H9 (cell line): ENCODE measurements around the gene ZFTA. TPM values are rescaled to one million over a fixed set of nuclear protein-coding genes. Genes with fewer than 3 reads are reported as not detected.

ENCODE experiments used
- DNase-seq: peaks from one replicate; pipeline ENCODE4 v3.0.0-alpha.2; 2017
- H2AFZ ChIP-seq: one replicate; pipeline ENCODE4 v1.6.1; 2013; ENCODE audit warnings: mild to moderate bottlenecking, low read length, control low read depth, moderate library complexity
- H2AK5ac ChIP-seq: 2 replicates; pipeline ENCODE4 v1.6.1; 2013; ENCODE audit warnings: low read length, control low read depth, mixed read lengths; ENCODE audit not compliant: insufficient read length
- H2BK120ac ChIP-seq: one replicate; pipeline ENCODE4 v1.6.1; 2013; ENCODE audit warnings: low read depth, mild to moderate bottlenecking, low read length, control low read depth, inconsistent platforms; ENCODE audit not compliant: poor library complexity, severe bottlenecking
- H2BK12ac ChIP-seq: 2 replicates; pipeline ENCODE4 v1.6.1; 2013; ENCODE audit warnings: low read length, control low read depth, mixed read lengths, low read depth; ENCODE audit not compliant: insufficient read length
- H2BK15ac ChIP-seq: 2 replicates; pipeline ENCODE4 v1.6.1; 2013; ENCODE audit warnings: low read depth, low read length, control low read depth
- H2BK20ac ChIP-seq: one replicate; pipeline ENCODE4 v1.6.1; 2013; ENCODE audit warnings: low read depth, mild to moderate bottlenecking, low read length, control low read depth, inconsistent platforms; ENCODE audit not compliant: poor library complexity, severe bottlenecking
- H2BK5ac ChIP-seq: 2 replicates; pipeline ENCODE4 v1.6.1; 2013; ENCODE audit warnings: low read length, control low read depth, mixed read lengths; ENCODE audit not compliant: insufficient read length
- H3K14ac ChIP-seq: 2 replicates; pipeline ENCODE4 v1.6.1; 2013; ENCODE audit warnings: low read length, control low read depth; ENCODE audit not compliant: insufficient read depth
- H3K18ac ChIP-seq: 2 replicates; pipeline ENCODE4 v1.6.1; 2013; ENCODE audit warnings: low read depth, mild to moderate bottlenecking, mixed read lengths, low read length, control low read depth; ENCODE audit not compliant: insufficient read length
- H3K23ac ChIP-seq: 2 replicates; pipeline ENCODE4 v1.6.1; 2013; ENCODE audit warnings: low read length, control low read depth, mixed read lengths, low read depth; ENCODE audit not compliant: insufficient read length
- H3K23me2 ChIP-seq: 2 replicates; pipeline ENCODE4 v1.6.1; 2013; ENCODE audit warnings: low read depth, mild to moderate bottlenecking, mixed read lengths, low read length, control low read depth; ENCODE audit not compliant: insufficient read length, poor library complexity, severe bottlenecking
- H3K27ac ChIP-seq: 2 replicates; pipeline ENCODE4 v1.5.1; 2013; ENCODE audit warnings: low read length, control low read depth, mixed read lengths, low read depth; ENCODE audit not compliant: insufficient read length
- H3K27me3 ChIP-seq: 2 replicates; pipeline ENCODE4 v1.6.1; 2013; ENCODE audit warnings: low read length, control low read depth, inconsistent platforms; ENCODE audit not compliant: insufficient read depth
- H3K4ac ChIP-seq: 2 replicates; pipeline ENCODE4 v1.6.1; 2013; ENCODE audit warnings: low read depth, mild to moderate bottlenecking, control low read depth, inconsistent platforms, low read length, moderate library complexity
- H3K4me1 ChIP-seq: 2 replicates; pipeline ENCODE4 v1.6.1; 2013; ENCODE audit warnings: low read length, control low read depth, inconsistent platforms; ENCODE audit not compliant: insufficient read depth
- H3K4me2 ChIP-seq: 2 replicates; pipeline ENCODE4 v1.6.1; 2013; ENCODE audit warnings: low read length, control low read depth, mixed read lengths; ENCODE audit not compliant: insufficient read length, insufficient read depth
- H3K56ac ChIP-seq: 2 replicates; pipeline ENCODE4 v1.6.1; 2013; ENCODE audit warnings: low read depth, mild to moderate bottlenecking, mixed read lengths, low read length, control low read depth; ENCODE audit not compliant: insufficient read length
- H3K79me1 ChIP-seq: 2 replicates; pipeline ENCODE4 v1.6.1; 2013; ENCODE audit warnings: low read depth, mild to moderate bottlenecking, moderate library complexity, low read length, control low read depth, inconsistent platforms; ENCODE audit not compliant: insufficient read depth, poor library complexity, severe bottlenecking
- H3K79me2 ChIP-seq: 2 replicates; pipeline ENCODE4 v1.6.1; 2013; ENCODE audit warnings: low read length, control low read depth, inconsistent platforms; ENCODE audit not compliant: insufficient read depth
- H3K9ac ChIP-seq: 2 replicates; pipeline ENCODE4 v1.6.1; 2013; ENCODE audit warnings: low read length, control low read depth, mixed read lengths; ENCODE audit not compliant: insufficient read length; ENCODE audit errors: extremely low read depth
- H3K9me3 ChIP-seq: one replicate; pipeline ENCODE4 v1.6.1; 2013; ENCODE audit warnings: low read depth, low read length, inconsistent platforms; ENCODE audit not compliant: control insufficient read depth
- H3T11ph ChIP-seq: one replicate; pipeline ENCODE4 v1.6.1; 2013; ENCODE audit warnings: mild to moderate bottlenecking, low read length, control low read depth, inconsistent platforms
- H4K20me1 ChIP-seq: one replicate; pipeline ENCODE4 v1.6.1; 2013; ENCODE audit not compliant: control insufficient read depth, insufficient read length, insufficient read depth
- H4K5ac ChIP-seq: 2 replicates; pipeline ENCODE4 v1.6.1; 2013; ENCODE audit warnings: low read depth, mild to moderate bottlenecking, mixed read lengths, low read length, control low read depth; ENCODE audit not compliant: insufficient read length
- H4K8ac ChIP-seq: replicated peaks from 2 replicates; pipeline ENCODE4 v1.6.1; 2013; ENCODE audit warnings: low read length, control low read depth, mixed read lengths, low read depth; ENCODE audit not compliant: insufficient read length
- H4K91ac ChIP-seq: 2 replicates; pipeline ENCODE4 v1.6.1; 2013; ENCODE audit warnings: low read depth, mild to moderate bottlenecking, moderate library complexity, mixed read lengths, low read length, control low read depth; ENCODE audit not compliant: insufficient read length
- H3K27ac Mint-ChIP-seq, 3 experiments: 2 replicates in 2 of 3; 3 replicates in 1 of 3; pipeline ENCODE4 v1.8.0; 2020 to 2021; ENCODE audit warnings: mixed read lengths in 3 of 3, mild to moderate bottlenecking in 1 of 3, moderate library complexity in 1 of 3
- H3K27me3 Mint-ChIP-seq: 2 replicates; pipeline ENCODE4 v1.8.0; 2021; ENCODE audit warnings: low read depth, mild to moderate bottlenecking, moderate library complexity, mixed read lengths
- H3K36me3 Mint-ChIP-seq, 3 experiments: 2 replicates in 2 of 3; 3 replicates in 1 of 3; pipeline ENCODE4 v1.8.0; 2020 to 2021; ENCODE audit warnings: low read depth in 3 of 3, mixed read lengths in 3 of 3; ENCODE audit not compliant: insufficient read depth in 1 of 3
- H3K4me1 Mint-ChIP-seq, 2 experiments: 2 replicates each; pipeline ENCODE4 v1.8.0; 2020; ENCODE audit warnings: mixed read lengths in 2 of 2
- H3K4me3 Mint-ChIP-seq, 2 experiments: 2 replicates in 1 of 2; 3 replicates in 1 of 2; pipeline ENCODE4 v1.8.0; 2020 to 2021; ENCODE audit warnings: mild to moderate bottlenecking in 2 of 2, mixed read lengths in 2 of 2, moderate library complexity in 1 of 2
- H3K9me3 Mint-ChIP-seq, 2 experiments: 2 replicates in 1 of 2; 3 replicates in 1 of 2; pipeline ENCODE4 v1.8.0; 2020; ENCODE audit warnings: mild to moderate bottlenecking in 2 of 2, mixed read lengths in 2 of 2, moderate library complexity in 1 of 2
- CTCF ChIP-seq: fragments of 200-600 bp; sonication (generic); conservative IDR thresholded peaks from 3 replicates; pipeline ENCODE4 v1.8.0; 2021; ENCODE audit warnings: antibody characterized with exemption, mild to moderate bottlenecking
- WGBS: extraction: QIAGEN DNeasy Blood & Tissue Kit; methylation state at CpG from one replicate; pipeline ENCODE4 v1.1.7; 2013; ENCODE audit warnings: missing lambda C conversion rate, low lambda C conversion rate, mixed read lengths; ENCODE audit not compliant: insufficient read length; ENCODE audit errors: extremely low coverage; 5-methylcytosine and 5-hydroxymethylcytosine counted together
- total RNA-seq: library from RNA; stranded (reverse); gene quantifications from 2 replicates; pipeline ENCODE4 v1.2.1, GENCODE V29; 2021

Gene ZFTA
- total RNA-seq, 1 experiment from 2014 or later, result 48.2 TPM

GRCh38 chr11:63756919-63757761, 11.4 kb downstream of the ZFTA start:
- no peak overlapping the region for H3K4me3 Mint-ChIP-seq
- H3K56ac ChIP-seq, result no peak overlapping the region
- H3K27ac Mint-ChIP-seq, result peak overlapping the region in 1 of 3 experiments; percentile 13; a peak in 1 of 7 replicates
- H3K4me2 ChIP-seq, result no peak overlapping the region
- no peak overlapping the region for H3K18ac ChIP-seq
- no peak for TF ChIP-seq CTCF
- no peaks in the 10 kb centered on the region; the same call in 1 of the 2 replicates for H3K27me3 Mint-ChIP-seq
- H2BK20ac ChIP-seq, result no peak overlapping the region
- H2BK12ac ChIP-seq, result no peak overlapping the region
- H3K79me2 ChIP-seq, result 0 out of 2 replicates have a peak, but pooled peaks cover 3% of the 10 kb centered on the region
- no peaks in the 10 kb centered on the region; the same call in 1 of the 2 replicates for H3K4me1 ChIP-seq
- H3K14ac ChIP-seq, result no peak overlapping the region
- peaks cover 14% of the 10 kb centered on the region for H3K23me2 ChIP-seq
- no peak overlapping the region for H4K91ac ChIP-seq
- no peak overlapping the region for H3K23ac ChIP-seq
- WGBS, result no CpG with 5 or more reads among the region's 5 CpGs
- peaks cover 2% of the 10 kb centered on the region for H3K79me1 ChIP-seq
- no peak overlapping the region for H3T11ph ChIP-seq
- no peak overlapping the region for H3K4ac ChIP-seq
- DNase-seq, result no peak
- no peak overlapping the region for H3K9ac ChIP-seq
- H4K20me1 ChIP-seq, result no peaks in the 10 kb centered on the region
- H2BK15ac ChIP-seq, result no peak overlapping the region
- no peak overlapping the region for H2AFZ ChIP-seq
- H4K8ac ChIP-seq, result no peak overlapping the region
- H2BK5ac ChIP-seq, result no peak overlapping the region
- no peaks in the 10 kb centered on the region for H3K27me3 ChIP-seq
- no peak overlapping the region for H2BK120ac ChIP-seq
- H3K27ac ChIP-seq, result no peak overlapping the region
- H2AK5ac ChIP-seq, result no peak overlapping the region
- no peak overlapping the region for H4K5ac ChIP-seq
- H3K36me3 Mint-ChIP-seq, result peaks cover 16 to 84% (median 57%) of the 10 kb centered on the region in 3 experiments
- peaks cover 23 to 29% of the 10 kb centered on the region in 2 experiments for H3K4me1 Mint-ChIP-seq
- 0 out of 5 replicates have a peak, but pooled peaks cover 0 to 2% of the 10 kb centered on the region in 2 experiments for H3K9me3 Mint-ChIP-seq
- H3K9me3 ChIP-seq, result no peaks in the 10 kb centered on the region
